SK-N-SH treated with all-trans-retinoic acid at 6 μM for 48 hours (cell line): Measurements from ENCODE around the gene TMA7B.

Experiments
- ATAC-seq: fragments of 200-7000 bp; cut with Tn5 transposase; 3 replicates; pipeline ENCODE4 v1.9.1; 2020; ENCODE audit warnings: mild to moderate bottlenecking, moderate library complexity
- ARNTL ChIP-seq: fragments of 450-650 bp; formaldehyde crosslinking; IDR thresholded peaks from 2 replicates; pipeline ENCODE4 v1.5.0; 2020; ENCODE audit warnings: low read depth, mild to moderate bottlenecking, moderate library complexity, borderline replicate concordance
- BACH2 ChIP-seq: fragments of 250-450 bp; sonication (Bioruptor Pico); IDR thresholded peaks from 2 replicates; pipeline ENCODE4 v1.9.0; 2021; ENCODE audit warnings: mild to moderate bottlenecking, borderline replicate concordance
- CREB5 ChIP-seq: fragments of 250-450 bp; sonication (Bioruptor Pico); IDR thresholded peaks from 2 replicates; pipeline ENCODE4 v1.5.1; 2020; ENCODE audit warnings: low read depth, mild to moderate bottlenecking, moderate library complexity
- CSDC2 ChIP-seq: fragments of 250-450 bp; sonication (Bioruptor Pico); IDR thresholded peaks from 2 replicates; pipeline ENCODE4 v1.5.0; 2020; ENCODE audit warnings: mild to moderate bottlenecking, moderate library complexity
- CSRNP3 ChIP-seq: fragments of 250-450 bp; sonication (Bioruptor Pico); IDR thresholded peaks from 2 replicates; pipeline ENCODE4 v1.5.1; 2021; ENCODE audit warnings: mild to moderate bottlenecking, moderate library complexity
- ESRRG ChIP-seq: fragments of 250-450 bp; sonication (Bioruptor Pico); IDR thresholded peaks from 2 replicates; pipeline ENCODE4 v1.6.1; 2021; ENCODE audit warnings: mild to moderate bottlenecking
- GLIS3 ChIP-seq: fragments of 250-450 bp; sonication (Bioruptor Pico); IDR thresholded peaks from 2 replicates; pipeline ENCODE4 v1.5.0; 2020; ENCODE audit warnings: mild to moderate bottlenecking, moderate library complexity
- ISL1 ChIP-seq: fragments of 250-450 bp; sonication (Bioruptor Pico); IDR thresholded peaks from 2 replicates; pipeline ENCODE4 v2.1.2; 2022; ENCODE audit warnings: mild to moderate bottlenecking, moderate library complexity
- OSR1 ChIP-seq: fragments of 250-450 bp; sonication (Bioruptor Pico); IDR thresholded peaks from 2 replicates; pipeline ENCODE4 v1.8.0; 2022; ENCODE audit warnings: moderate library complexity, mild to moderate bottlenecking, inconsistent platforms
- PATZ1 ChIP-seq: fragments of 250-450 bp; sonication (Bioruptor Pico); IDR thresholded peaks from 2 replicates; pipeline ENCODE4 v1.8.0; 2020; ENCODE audit warnings: mild to moderate bottlenecking, moderate library complexity, borderline replicate concordance
- PPARA ChIP-seq: fragments of 250-450 bp; sonication (Bioruptor Pico); IDR thresholded peaks from 2 replicates; pipeline ENCODE4 v1.5.0; 2020; ENCODE audit warnings: mild to moderate bottlenecking, borderline replicate concordance
- RARB ChIP-seq: fragments of 250-450 bp; sonication (Bioruptor Pico); IDR thresholded peaks from 2 replicates; pipeline ENCODE4 v1.8.0; 2021; ENCODE audit warnings: mild to moderate bottlenecking, moderate library complexity
- TCF4 ChIP-seq: fragments of 250-450 bp; sonication (Bioruptor Pico); IDR thresholded peaks from 2 replicates; pipeline ENCODE4 v1.8.0; 2021; ENCODE audit warnings: mild to moderate bottlenecking, moderate library complexity, borderline replicate concordance
- TSHZ2 ChIP-seq: fragments of 250-450 bp; sonication (Bioruptor Pico); IDR thresholded peaks from 2 replicates; pipeline ENCODE4 v1.5.0; 2020; ENCODE audit warnings: mild to moderate bottlenecking, moderate library complexity
- ZFP3 ChIP-seq: fragments of 250-450 bp; sonication (Bioruptor Pico); IDR thresholded peaks from 2 replicates; pipeline ENCODE4 v1.5.0; 2020; ENCODE audit warnings: mild to moderate bottlenecking, moderate library complexity
- ZNF565 ChIP-seq: fragments of 450-650 bp; formaldehyde crosslinking; conservative IDR thresholded peaks from 2 replicates; pipeline ENCODE4 v1.5.0; 2020; ENCODE audit warnings: low read depth, mild to moderate bottlenecking, moderate library complexity
- ZNF70 ChIP-seq: fragments of 450-650 bp; formaldehyde crosslinking; IDR thresholded peaks from 2 replicates; pipeline ENCODE4 v1.5.0; 2020; ENCODE audit warnings: mild to moderate bottlenecking, moderate library complexity
- ZNF8 ChIP-seq: fragments of 450-650 bp; formaldehyde crosslinking; IDR thresholded peaks from 2 replicates; pipeline ENCODE4 v1.5.0; 2020; ENCODE audit warnings: mild to moderate bottlenecking, moderate library complexity

The TMA7B gene

GRCh38 chr22:39953101-39953500 is 7.1 kb upstream of the TMA7B start (continued):
- no peak for TF ChIP-seq CREB5 (CRISPR knock-in tag)

- TF ChIP-seq CSRNP3 (CRISPR knock-in tag) (no peak), TSHZ2 (no peak), OSR1 (CRISPR knock-in tag) (no peak), ESRRG (no peak), CREB5 (CRISPR knock-in tag) (no peak), ARNTL (CRISPR knock-in tag) (no peak), RARB (CRISPR knock-in tag) (no peak), BACH2 (CRISPR knock-in tag) (no peak), TCF4 (CRISPR knock-in tag) (no peak), ZNF565 (CRISPR knock-in tag) (no peak), CSDC2 (no peak), ZNF70 (no peak)
- TF ChIP-seq, all 23 proteins: peak for 0
- no peak for ATAC-seq
These were observed 5.6 kb upstream of the TMA7B start for GRCh38 chr22:39954584-39955055.

GRCh38 chr22:39955675-39956074 is 4.5 kb upstream of the TMA7B start:
- ATAC-seq: no peak
- no peak for TF ChIP-seq ZNF8 (CRISPR knock-in tag)
- no peak for TF ChIP-seq PATZ1
- TF ChIP-seq GLIS3 (CRISPR knock-in tag): no peak
- no peak for TF ChIP-seq ISL1 (CRISPR knock-in tag)
- TF ChIP-seq ZFP3: no peak
- no peak for TF ChIP-seq PPARA (CRISPR knock-in tag)

- ATAC-seq: no peak
- no peak for TF ChIP-seq BACH2 (CRISPR knock-in tag)
These were observed 3.1 kb upstream of the TMA7B start for GRCh38 chr22:39956932-39957664.
